ENCODE results near the gene NQO1. TPM values are rescaled to one million over a fixed set of nuclear protein-coding genes. Genes with fewer than 3 reads are reported as not detected.
A peak's percentile ranks its signal among the peaks of the same experiment; 100 is the strongest.

The NQO1 gene
- total and polyA plus RNA-seq, 2 of the 4 experiments (the other 2 are of a cell fraction), result 304 to 426 TPM

- TF ChIP-seq RAD21 (IDR thresholded peaks at IDR 0.05; ENCODE audit: low read length), result no peak
- no peak for TF ChIP-seq BHLHE40 (IDR thresholded peaks at IDR 0.05; ENCODE audit: low read depth, low read length)
These were observed 36.6 kb upstream of the NQO1 start (continued) for GRCh38 chr16:69762814-69763598.

DNA sequence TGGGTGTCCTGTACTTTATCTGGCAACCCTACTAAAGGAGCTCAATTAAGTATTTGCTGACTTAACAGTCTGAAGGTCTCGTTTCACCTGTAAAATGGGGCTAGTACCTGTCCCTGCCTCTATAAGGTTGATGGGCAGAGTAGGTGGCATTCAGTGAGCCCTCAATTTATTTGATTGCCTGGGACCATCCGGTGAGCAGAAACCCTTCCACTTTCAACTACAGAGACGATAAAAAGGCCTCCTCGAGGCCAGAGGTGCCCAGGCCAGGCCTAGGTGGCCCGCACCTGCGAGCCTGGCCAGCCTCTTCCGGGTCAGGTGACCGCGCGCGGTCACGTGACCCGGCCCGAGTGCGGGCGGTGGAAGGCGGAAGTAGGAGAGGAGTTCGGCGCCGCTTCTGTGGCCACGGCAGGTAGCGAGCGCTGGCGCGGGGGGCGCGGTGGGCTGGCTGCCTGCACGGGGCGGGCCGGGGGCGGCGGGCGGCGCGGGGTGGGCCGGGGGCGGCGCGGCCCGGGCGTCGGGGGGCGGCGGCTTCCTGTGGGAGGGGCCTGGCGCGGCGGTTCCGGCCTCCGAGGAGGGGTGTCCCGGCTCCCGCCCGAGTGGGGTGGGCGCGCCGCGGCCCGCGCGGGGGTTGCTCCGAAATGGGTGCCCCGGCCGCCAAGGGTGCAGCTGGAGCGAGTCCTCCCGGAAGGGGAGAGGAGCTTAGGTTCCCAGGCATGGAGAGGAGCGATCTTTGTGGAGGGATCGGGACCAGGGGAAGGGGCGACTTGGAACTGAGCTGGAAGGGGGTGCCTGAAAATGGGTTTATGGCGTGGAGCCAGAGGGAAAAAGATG, 35.8 kb upstream of the NQO1 start, which contains the start of gene WWP2:
WWP2 (plus strand) TSS at position 350 of the 831 bp plus-strand sequence. CDS start 24,679 bp downstream, outside the sequence.
- Histone ChIP-seq H2AFZ (replicated peaks; ENCODE audit: low read length, poor library complexity) (peak within 1 kb of the TSS; percentile 97), H2BK20ac (ENCODE audit: low read depth, low read length) (no peak within 1 kb of the TSS), H2BK15ac (ENCODE audit: low read depth, low read length) (peak within 1 kb of the TSS; percentile 16; the same call in 1 of the 3 replicates), H2AK5ac (ENCODE audit: low read depth, low read length) (peak within 1 kb of the TSS; percentile 22; the same call in 1 of the 2 replicates), H3K36me3 (ENCODE audit: control insufficient read depth, insufficient read depth, low read length) (no peaks in the 10 kb centered on the region), H4K5ac (ENCODE audit: low read depth, low read length) (peak within 1 kb of the TSS; percentile 97), H3K9me3 (ENCODE audit: control insufficient read depth, insufficient read depth, low read length) (no peaks in the 10 kb centered on the region), H3K9ac (ENCODE audit: low read depth, low read length) (peak within 1 kb of the TSS; percentile 82), H3K23ac (ENCODE audit: low read depth, low read length) (peak within 1 kb of the TSS; percentile 88), H3K18ac (ENCODE audit: low read depth, low read length) (peak within 1 kb of the TSS; percentile 15), H2BK120ac (ENCODE audit: low read depth, low read length) (peak within 1 kb of the TSS; percentile 43; the same call in 1 of the 2 replicates), H3K14ac (replicated peaks; ENCODE audit: low read depth, low read length) (peak within 1 kb of the TSS; percentile 93), H3K4ac (ENCODE audit: low read depth, low read length) (peak within 1 kb of the TSS; percentile 92), H3K4me2 (ENCODE audit: low read depth, low read length) (peak within 1 kb of the TSS; percentile 96), H4K8ac (ENCODE audit: low read depth in 2 of 2, low read length in 2 of 2) (peak within 1 kb of the TSS; percentile 99 to 100), H3K27ac (ENCODE audit: insufficient read depth, low read length) (peak within 1 kb of the TSS; percentile 78), H3K79me1 (ENCODE audit: low read depth in 1 of 2, low read length in 2 of 2) (peaks cover 16 to 36% of the 10 kb centered on the region in 2 experiments), H4K91ac (ENCODE audit: insufficient read depth, low read depth, low read length) (peak within 1 kb of the TSS; percentile 83), H3K4me3 (ENCODE audit: insufficient read depth, low read depth, low read length) (peak within 1 kb of the TSS; percentile 78), H3K4me1 (ENCODE audit: control insufficient read depth, insufficient read depth, low read length) (no peaks in the 10 kb centered on the region; the same call in 1 of the 2 replicates), H2BK5ac (ENCODE audit: low read depth, low read length, poor library complexity, severe bottlenecking) (peak within 1 kb of the TSS; percentile 68), H2AK9ac (replicated peaks; ENCODE audit: low read depth, low read length, poor library complexity) (peak within 1 kb of the TSS; percentile 89), H4K20me1 (ENCODE audit: insufficient read depth, low read length) (no peaks in the 10 kb centered on the region), H3K56ac (ENCODE audit: extremely low read depth, insufficient read depth, low read length) (peak within 1 kb of the TSS; percentile 84), H3K27me3 (ENCODE audit: control insufficient read depth, insufficient read depth, low read length) (no peaks in the 10 kb centered on the region), H3K9me1 (ENCODE audit: insufficient read depth, low read length) (0 out of 2 replicates have a peak, but pooled peaks cover 3% of the 10 kb centered on the region)
- WGBS, 2 experiments (ENCODE audit: extremely low coverage in 2 of 2, insufficient read length in 1 of 2), result 0% methylated on average over 12 of the region's 68 CpGs; no CpG with 5 or more reads in 1 of the 2 experiments
- no TSS peak for BruUV-seq (replicated peaks)
- peak; percentile 95 for ATAC-seq (ENCODE audit: low read depth)
- ChIA-PET CTCF (interaction anchor here (0.6 to 1.2 kb wide), 2 partner anchors 24 to 168 kb away, joined by 4 to 5 read pairs; no protein-coding TSS in a partner anchor), POLR2A (ENCODE audit: unreplicated experiment) (interaction anchor here (0.5 kb wide), 1 partner anchor 219 kb away, joined by 10 read pairs; no protein-coding TSS in a partner anchor)
- dilution Hi-C loops (cut with HindIII; ENCODE audit: low sequenced_read_pairs, unreplicated experiment) (no loop called here), intact Hi-C loops (cut with micrococcal nuclease) (no loop called here), in situ Hi-C loops (cut with MboI; ENCODE audit: low sequenced_read_pairs) (no loop called here)
- DNase-seq, result peak; percentile 55
- TF ChIP-seq RAD21 (IDR thresholded peaks at IDR 0.05; ENCODE audit: low read length) (no peak), POLR2A (IDR thresholded peaks at IDR 0.05; ENCODE audit: low read depth, low read length) (no peak), USF2 (IDR thresholded peaks at IDR 0.05; ENCODE audit: low read depth, low read length) (peak; percentile 99), BHLHE40 (IDR thresholded peaks at IDR 0.05; ENCODE audit: low read depth, low read length) (peak; percentile 87), FOS (IDR thresholded peaks at IDR 0.05; ENCODE audit: low read depth, low read length) (peak; percentile 78; the same call in 1 of the 2 replicates), MAFK (IDR thresholded peaks at IDR 0.05; ENCODE audit: low read depth, low read length) (peak; percentile 50)
